ENCODE results near the gene TMEM214. TPM values are rescaled to one million over a fixed set of nuclear protein-coding genes. Genes with fewer than 3 reads are reported as not detected.

The TMEM214 gene
- 10 to 100 TPM; 60.1 to 89.9 (median 68.5) TPM for polyA plus RNA-seq (ENCODE audit: insufficient read length in 10 of 10)
- long read RNA-seq, donor 1, transcript TMEM214-201 (17 exons, 2,990 nt): major isoform, 8 of 12 reads
- long read RNA-seq, donor 1, partial matches to known transcripts: 0 of 12 reads
- long read RNA-seq, donor 1, other reads (novel, unspliced or antisense): 0 of 12 reads
- long read RNA-seq, donor 2, partial matches to known transcripts: 0 of 8 reads
- long read RNA-seq, donor 2, other reads (novel, unspliced or antisense): 0 of 8 reads
- long read RNA-seq, donor 3: 0 reads
- long read RNA-seq, donor 4, transcript TMEM214-208 (3 exons, 1,967 nt): major isoform, 5 of 19 reads
- long read RNA-seq, donor 4, partial matches to known transcripts: 11 of 19 reads
- long read RNA-seq, donor 4, other reads (novel, unspliced or antisense): 0 of 19 reads
- long read RNA-seq, donor 5, transcript TMEM214-208 (3 exons, 1,967 nt): major isoform, 8 of 21 reads
- long read RNA-seq, donor 5, partial matches to known transcripts: 7 of 21 reads
- long read RNA-seq, donor 5, other reads (novel, unspliced or antisense): 0 of 21 reads
- long read RNA-seq, donor 6, partial matches to known transcripts: 39 of 48 reads
- long read RNA-seq, donor 6, other reads (novel, unspliced or antisense): 0 of 48 reads
- long read RNA-seq, donor 7, transcript TMEM214-208 (3 exons, 1,967 nt): major isoform, 5 of 16 reads
- long read RNA-seq, donor 7, partial matches to known transcripts: 7 of 16 reads
- long read RNA-seq, donor 7, other reads (novel, unspliced or antisense): 0 of 16 reads
- long read RNA-seq, donor 8, transcript TMEM214-208 (3 exons, 1,967 nt): major isoform, 7 of 9 reads
- long read RNA-seq, donor 8, partial matches to known transcripts: 0 of 9 reads
- long read RNA-seq, donor 8, other reads (novel, unspliced or antisense): 0 of 9 reads
- long read RNA-seq, donor 9, partial matches to known transcripts: 0 of 4 reads
- long read RNA-seq, donor 9, other reads (novel, unspliced or antisense): 0 of 4 reads

- peak; percentile 87 to 96 (median 93) for DNase-seq
Observed at GRCh38 chr2:27032495-27033252, at the start of gene TMEM214. TMEM214 (plus strand) TSS chr2:27032965; CDS start chr2:27033016, 51 bp downstream.

- DNase-seq: no peak
Observed at GRCh38 chr2:26983746-26984145, 49.0 kb upstream of the TMEM214 start.

GRCh38 chr2:26985807-26986206, 47.0 kb upstream of the TMEM214 start:
- no peak for DNase-seq

- DNase-seq: no peak
Observed at GRCh38 chr2:26986576-26986975, 46.2 kb upstream of the TMEM214 start.

GRCh38 chr2:26988058-26988860, 44.5 kb upstream of the TMEM214 start:
- peak in 1 of 3 donors; percentile 48 for DNase-seq

DNA sequence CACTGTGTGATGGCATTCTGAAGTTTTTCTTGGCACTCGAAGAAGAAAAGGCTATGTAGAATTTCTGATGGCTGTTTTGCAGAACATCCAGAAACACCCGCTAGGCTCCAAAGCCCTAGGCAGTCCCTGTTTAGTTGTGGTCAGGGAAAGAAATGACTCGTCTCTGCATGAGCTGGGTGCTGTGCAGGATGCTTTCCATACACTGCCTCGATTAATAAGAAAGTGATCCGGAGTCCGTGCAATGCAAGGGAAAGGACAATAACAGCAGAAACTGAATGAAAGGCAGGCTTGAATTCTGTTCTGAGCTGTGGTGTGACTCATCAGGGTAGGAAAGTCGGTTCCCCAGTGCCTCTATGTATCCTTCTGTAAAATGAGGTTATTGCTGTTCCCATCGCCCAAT, 43.6 kb upstream of the TMEM214 start:
- DNase-seq: no peak

- DNase-seq: no peak
Observed at GRCh38 chr2:26991717-26992116, 41.0 kb upstream of the TMEM214 start.

DNA sequence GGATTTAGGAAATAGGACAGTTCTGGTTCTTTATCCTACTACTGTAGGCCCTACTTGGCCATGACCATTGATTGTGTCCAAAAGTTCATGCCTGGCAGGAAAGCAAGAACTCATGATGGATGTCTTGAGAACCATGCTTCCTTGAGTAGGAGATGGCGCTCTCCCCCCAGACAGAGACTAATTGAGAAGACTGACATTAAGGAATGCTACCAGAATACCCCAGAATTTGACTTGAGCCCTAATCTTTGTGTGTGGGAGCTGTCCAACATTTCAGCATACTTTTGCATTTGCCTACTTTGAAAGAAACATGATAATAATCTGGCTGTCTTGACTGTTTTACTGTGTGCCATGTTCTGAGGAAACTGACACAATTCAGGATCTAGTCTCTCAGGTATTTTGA, 39.0 kb upstream of the TMEM214 start:
- DNase-seq: peak in 1 of 3 donors; percentile 14

- no peak for DNase-seq
Observed at GRCh38 chr2:26994983-26995382, 37.8 kb upstream of the TMEM214 start.

DNA sequence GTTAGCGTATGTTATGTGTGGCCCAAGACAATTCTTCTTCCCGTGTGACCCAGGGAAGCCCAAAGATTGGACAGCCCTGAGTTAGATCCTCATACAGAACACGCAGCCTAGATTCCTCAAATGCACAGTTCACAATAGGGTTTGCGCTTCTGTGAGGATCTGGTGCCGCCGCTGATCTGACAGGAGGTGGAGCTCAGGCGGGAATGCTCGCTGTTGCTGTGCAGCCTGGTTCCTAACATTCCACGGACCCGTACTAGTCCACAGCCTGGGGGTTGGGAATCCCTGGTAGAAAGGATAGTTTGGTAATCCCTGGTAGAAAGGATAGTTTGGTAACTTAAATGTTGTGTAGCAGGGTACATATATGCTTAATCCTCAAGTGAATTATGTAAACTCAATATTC, 35.4 kb upstream of the TMEM214 start:
- DNase-seq: no peak

DNA sequence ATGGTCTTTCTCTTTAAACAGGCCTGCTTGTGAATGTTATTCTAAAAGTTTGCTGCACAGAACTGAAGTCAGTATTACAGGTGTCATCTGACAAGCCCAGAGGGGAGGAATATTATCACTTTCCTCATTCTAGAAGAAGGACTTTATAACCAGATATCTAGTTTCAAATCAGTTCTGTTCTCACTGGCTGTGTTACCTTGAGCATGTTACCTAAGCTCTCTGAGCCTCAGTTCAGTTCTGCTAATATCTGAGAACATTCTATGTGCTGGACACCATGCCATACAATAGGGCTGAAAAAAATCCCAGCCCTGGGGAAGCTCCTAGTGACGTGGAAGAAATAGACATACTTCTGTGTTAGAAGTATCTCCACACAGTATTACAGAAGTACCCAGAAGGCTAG, 34.4 kb upstream of the TMEM214 start:
- DNase-seq: no peak

DNA sequence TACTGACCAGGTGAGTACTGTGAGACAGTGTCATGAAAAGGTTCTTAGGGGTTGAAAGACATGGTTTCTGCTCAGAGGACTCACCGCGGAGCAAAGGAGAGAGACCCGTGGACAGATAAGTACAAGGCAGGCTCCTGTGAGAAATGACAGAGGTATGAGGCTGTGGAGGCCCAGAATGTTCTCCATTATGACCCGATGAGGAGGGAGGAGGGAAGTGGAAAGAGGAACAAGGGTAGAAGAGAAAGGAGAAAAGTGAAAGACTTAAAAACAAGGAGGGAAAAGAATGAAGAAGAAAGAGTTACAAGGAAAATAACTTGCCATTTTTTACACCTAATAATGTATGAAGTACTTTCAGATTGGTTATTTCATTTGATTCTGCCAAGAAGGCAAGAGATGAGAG, 32.5 kb upstream of the TMEM214 start:
- no peak for DNase-seq

DNA sequence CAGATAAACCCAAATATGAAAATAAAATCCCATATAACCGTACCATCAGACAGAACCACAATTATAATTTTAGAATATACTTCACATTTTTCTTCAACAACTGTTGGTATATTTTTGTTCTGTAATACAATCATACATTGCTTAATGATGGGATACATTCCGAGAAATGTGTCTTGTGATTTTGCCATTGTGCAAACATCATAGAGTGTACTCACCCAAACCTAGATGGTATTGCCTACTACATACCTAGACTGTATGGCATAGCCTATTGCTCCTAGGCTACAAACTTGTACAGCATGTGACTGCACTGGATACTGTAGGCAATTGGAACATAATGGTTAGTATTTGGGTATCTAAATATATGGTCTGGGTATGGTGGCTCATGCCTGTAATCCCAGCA, 31.8 kb upstream of the TMEM214 start:
- DNase-seq: no peak

GRCh38 chr2:27001950-27002349, 30.8 kb upstream of the TMEM214 start:
- no peak for DNase-seq

GRCh38 chr2:27003007-27003406, 29.8 kb upstream of the TMEM214 start:
- no peak for DNase-seq

- DNase-seq: no peak
Observed at GRCh38 chr2:27003857-27004256, 28.9 kb upstream of the TMEM214 start.

DNA sequence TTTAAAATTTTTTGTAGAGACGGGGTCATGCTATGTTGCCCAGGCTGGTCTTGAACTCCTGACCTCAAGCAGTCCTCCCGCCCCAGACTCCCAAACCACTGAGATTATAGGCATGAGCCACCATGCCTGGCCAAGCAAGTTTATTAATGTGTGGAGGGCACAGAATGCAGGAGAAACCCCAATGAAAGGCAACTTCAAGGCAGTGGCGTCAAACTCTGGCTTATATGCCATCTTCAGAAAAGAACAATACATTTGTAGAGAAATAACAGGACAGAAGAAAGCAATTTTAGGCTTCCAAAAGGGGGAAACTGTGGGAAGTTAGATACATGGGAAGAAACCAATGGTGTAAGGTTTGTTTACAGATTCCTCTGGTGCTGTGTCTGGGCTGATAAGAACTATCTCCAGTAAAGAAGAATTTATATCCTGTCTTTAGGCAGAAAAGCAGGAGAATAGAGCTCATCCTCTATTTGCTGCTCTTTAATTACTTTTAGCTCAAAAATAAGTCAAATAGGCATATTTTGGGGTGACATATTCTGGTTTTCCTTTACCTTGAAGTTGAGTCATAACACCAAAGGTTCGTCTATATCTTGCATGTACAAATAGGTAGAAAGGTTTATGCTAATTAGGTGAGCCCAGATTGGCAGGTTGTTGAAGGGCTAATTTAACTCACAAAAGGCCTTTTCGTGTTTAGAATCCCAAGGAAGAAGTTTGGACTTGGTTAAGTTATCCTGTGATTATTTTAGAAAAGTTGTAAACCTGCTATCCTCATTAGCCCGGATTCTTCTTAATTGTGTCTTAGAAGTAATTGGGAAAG, 26.0 kb upstream of the TMEM214 start:
- no peak for DNase-seq

DNA sequence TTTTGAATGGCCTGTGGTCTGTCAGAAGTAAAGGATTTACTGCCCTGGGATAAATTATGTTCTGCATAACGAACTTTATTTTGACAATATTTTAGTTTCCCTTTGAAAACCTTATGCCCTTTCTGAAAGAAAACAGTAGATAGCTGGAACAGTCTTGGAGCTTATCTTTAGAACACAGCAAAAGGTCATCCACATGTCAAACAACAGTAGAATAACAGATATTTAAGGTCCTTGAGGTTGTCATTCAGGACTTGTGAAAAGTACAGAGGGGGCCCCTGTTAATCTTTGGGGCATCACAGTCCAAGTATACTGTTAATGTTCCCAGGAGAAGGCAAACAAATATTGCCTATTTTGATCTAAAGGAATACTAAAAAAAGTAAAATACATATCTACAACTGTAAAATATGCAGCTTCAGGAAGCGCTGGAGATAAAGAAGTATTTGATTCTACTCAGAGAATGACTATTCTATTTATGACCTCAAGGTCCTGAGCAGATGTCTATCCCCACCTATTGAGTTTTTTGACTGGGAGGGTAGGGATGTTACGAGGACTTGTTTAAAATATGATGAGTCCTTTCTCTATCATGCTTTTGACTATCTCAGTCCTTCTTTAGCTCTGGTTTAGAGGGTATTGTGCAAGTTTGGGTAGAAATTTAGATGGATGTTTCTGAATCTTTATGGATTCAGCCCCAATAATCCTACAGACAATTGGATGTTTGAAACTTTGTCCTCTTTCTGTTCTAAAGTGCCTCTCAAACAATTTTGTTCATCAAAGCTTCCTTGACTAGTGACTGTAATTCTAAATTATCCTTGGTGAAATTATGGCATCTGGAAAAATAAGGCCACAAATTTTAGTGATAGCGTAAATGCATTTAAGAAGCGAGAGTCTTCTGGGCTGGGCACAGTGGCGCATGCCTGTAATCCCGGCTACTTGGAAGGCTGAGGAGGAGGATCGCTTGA, 25.1 kb upstream of the TMEM214 start:
- DNase-seq: no peak

GRCh38 chr2:27008678-27009077, 24.1 kb upstream of the TMEM214 start:
- no peak for DNase-seq
